Measurements from ENCODE around the gene DNHD1.

DNHD1 gene

DNA sequence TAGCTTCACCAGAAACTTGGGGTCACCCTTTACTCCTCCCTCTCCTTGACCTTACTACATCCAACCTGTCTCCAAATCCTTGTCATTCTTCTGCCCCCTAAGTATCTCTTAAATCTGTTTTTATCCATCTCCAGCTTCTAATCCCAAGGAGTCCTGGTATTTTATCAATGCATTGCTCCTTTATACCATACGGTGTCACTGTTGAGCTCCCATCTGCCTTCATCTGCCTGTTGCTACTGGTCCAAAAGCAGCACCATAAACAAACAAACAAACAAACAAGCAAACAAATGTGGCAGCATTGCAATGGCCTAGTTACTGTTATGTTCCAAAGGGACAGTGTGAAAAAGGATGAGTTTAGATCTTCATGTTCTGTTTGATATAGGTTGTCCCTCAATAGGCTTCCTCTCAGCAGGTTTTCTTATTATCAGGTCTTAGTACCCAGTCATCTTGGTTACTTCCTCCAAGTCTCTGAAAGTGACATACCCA is 34.2 kb downstream of the DNHD1 start:
- DNase-seq, result no peak

- DNase-seq, result no peak
Measured at GRCh38 chr11:6538456-6538855, 41.4 kb downstream of the DNHD1 start.

DNA sequence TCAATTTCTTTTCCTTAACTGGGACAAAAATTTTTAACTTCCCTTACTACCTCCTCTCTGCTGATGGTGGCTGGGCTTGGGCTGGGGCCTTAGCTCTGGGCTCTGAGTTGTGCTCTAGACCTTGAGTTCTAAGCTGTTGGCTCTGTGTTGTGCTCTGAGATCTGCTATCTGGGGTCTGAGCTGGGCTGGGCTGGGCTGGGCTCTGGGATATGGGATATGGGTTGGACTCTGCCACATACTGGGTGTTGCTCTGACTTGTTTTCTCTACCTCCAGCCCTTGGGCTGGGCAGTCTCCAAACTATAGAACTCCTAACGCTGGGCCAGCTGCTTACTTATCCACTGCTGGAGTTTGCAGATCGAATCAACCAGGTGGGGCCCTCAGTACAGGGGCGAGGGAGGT is 41.9 kb downstream of the DNHD1 start:
- DNase-seq, result no peak

DNA sequence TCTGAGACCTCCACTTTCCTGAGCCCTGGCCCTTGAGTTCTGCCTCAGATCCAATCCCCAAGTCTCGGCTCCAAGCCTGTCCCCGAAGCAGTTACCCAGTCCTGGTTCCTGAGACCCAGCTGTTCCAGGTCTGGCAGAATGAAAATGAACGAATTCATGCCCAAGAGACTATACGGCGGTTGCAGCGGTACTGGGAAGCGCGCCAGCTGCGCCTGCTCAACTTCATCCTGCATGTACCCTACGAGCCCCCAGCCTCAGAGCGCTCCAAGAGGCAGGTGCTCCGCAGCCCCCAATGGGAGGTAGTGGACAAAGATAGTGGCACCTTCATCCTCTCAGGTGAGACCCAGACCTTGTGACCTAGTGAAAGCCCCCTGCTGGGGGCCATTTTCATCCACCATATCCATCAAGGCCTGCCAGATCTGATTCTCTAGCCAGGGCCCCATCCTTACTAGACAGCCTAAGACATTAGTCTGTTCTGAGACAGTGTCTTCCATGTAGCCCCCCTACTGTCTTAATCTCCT is 42.7 kb downstream of the DNHD1 start:
- DNase-seq, result no peak

DNA sequence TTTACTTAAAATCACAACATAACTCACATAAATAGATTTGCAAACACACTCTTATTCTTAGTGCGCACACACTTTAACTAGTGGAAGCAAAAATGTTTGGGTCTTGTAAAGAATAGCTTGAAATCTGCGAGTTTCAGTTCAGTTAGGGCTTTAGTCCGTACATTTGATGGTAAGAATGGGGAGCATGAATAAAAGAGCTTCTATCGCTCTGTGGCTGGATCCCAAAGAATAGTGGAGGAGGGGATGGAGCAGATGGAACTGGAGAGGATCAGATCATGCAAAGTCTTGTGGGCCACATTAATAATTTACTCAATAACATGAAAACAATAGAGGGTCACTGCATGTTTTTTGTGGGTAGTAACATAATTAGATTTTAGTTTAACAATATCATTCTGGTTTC is 44.3 kb downstream of the DNHD1 start:
- no peak for DNase-seq

DNA sequence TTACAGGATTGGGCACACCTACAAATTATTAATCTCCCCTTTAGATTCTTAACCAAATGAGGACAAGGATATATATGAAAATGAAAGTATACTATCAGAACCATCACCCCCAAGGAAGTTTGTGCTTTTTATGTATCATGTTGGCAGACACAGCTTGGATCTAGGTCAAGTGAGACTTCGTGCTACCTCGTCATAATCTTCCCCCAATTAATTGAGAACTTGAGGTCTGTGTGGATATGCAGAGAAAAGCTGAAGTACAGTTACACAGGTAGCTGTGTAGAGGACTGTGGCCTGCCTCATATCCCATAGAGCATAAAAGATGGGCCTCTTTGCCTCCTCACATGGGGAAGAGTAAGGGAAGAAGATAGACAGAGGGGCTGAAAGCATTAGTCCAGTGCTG is 45.6 kb downstream of the DNHD1 start:
- no peak for DNase-seq

DNA sequence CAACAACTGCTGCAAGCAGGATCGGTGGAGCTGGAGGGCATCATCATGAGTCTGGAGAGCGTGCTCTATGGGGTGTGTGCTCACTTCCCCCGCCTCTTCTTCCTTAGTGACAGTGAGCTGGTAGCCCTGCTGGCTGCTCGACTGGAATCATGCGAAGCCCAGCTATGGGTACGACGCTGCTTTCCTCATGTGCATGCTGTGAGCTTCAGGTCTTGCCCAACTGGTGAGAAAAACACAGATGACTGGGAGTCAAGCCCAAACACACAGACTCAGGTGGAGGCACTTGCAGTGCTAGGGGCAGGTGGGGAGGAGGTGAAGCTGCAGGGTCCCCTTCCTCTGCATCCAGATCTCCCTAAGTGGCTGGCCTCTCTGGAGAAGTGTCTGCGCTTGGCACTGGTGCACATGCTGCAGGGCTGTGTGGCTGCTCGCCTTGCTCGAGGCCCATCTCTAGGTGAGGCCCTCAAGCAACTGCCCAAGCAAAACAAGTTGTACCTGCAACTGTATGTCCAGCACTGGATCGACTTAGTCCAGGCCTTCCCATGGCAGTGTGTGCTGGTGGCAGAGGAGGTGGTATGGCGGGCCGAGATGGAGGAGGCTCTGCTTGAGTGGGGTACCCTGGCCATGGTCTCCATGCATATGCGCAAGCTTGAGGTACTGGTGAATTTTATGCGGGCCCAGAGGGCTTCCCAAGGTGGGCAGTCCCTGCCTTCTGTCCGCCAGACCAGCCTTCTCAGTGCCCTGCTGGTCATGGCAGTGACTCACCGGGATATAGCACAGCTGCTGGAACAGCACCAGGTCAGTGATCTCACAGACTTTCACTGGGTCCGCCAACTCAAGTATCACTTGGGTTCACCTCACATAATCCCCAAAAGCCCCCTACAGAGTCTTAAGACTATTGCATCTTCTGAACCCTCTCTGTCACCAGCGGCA is 48.1 kb downstream of the DNHD1 start:
- DNase-seq, result no peak

DNA sequence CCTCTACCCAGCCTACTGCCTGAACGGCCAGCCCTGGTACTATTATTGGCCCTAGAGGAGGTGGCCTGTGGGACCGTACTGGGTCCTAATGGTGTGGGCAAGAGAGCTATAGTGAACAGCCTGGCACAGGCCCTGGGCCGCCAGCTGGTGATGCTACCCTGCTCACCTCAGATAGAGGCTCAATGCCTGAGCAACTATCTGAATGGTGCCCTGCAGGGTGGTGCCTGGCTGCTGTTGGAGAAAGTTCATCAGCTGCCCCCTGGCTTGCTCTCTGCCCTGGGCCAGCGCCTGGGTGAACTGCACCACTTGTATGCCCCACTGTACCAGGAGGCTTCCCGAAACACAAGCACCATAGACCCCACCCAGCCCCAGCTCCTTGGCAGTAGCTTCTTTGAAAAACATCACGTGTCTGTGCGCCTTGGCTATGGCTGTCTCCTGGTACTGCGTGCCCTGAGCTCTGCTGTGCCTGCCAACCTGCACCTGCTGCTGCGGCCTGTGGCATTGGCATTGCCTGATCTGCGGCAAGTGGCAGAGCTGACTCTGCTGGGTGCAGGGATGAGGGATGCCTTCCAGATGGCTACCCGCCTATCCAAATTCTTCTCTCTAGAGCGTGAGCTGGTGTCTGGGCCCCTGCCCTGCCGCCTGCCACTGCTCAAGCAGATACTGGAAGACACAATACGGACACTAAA is 49.0 kb downstream of the DNHD1 start:
- DNase-seq, result no peak

DNA sequence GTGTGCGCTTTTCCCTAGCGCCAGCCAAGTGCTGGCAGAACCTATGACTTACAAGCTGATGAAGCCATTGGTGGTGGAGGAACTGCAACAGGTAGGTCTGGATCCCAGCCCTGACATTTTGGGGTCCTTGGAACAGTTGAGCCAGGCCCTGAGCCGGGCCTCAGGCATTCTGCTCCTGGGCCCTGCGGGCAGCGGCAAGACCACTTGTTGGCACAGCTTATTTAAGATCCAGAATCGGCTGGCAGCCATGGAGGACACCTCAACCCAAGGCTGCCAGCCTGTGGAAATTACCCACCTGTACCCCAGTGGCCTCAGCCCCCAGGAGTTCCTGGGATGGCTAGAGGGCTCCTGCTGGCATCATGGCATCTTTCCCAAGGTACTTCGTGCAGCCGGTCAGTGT is 49.7 kb downstream of the DNHD1 start:
- no peak for DNase-seq

- DNase-seq, result no peak
Measured at GRCh38 chr11:6547177-6547576, 50.1 kb downstream of the DNHD1 start.

DNA sequence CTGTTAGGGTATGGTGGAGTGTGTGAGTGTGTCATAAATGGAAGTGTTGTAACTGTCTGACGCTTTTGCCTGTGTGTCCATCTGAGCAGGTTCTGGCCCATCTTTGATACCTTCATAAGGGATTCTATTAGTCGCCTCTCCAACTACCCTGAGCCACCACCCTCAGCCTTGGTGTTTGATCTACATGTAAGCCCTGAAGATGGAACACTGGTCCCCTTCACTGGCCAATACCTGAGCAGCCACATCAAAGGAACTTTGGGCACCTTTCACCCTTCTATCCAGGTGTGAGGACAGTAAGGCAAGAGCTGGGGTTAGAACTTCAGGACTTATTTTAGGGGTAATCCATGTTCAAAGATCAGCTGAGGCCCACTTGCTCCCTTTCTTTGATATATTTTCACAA is 51.0 kb downstream of the DNHD1 start:
- DNase-seq, result no peak

GRCh38 chr11:6548641-6549040 is 51.6 kb downstream of the DNHD1 start:
- DNase-seq, result no peak

GRCh38 chr11:6553634-6554033 is 56.6 kb downstream of the DNHD1 start:
- no peak for DNase-seq

GRCh38 chr11:6554828-6555706 is 58.0 kb downstream of the DNHD1 start:
- no peak for DNase-seq

- DNase-seq, result no peak
Measured at GRCh38 chr11:6556139-6556949, 59.3 kb downstream of the DNHD1 start.

DNA sequence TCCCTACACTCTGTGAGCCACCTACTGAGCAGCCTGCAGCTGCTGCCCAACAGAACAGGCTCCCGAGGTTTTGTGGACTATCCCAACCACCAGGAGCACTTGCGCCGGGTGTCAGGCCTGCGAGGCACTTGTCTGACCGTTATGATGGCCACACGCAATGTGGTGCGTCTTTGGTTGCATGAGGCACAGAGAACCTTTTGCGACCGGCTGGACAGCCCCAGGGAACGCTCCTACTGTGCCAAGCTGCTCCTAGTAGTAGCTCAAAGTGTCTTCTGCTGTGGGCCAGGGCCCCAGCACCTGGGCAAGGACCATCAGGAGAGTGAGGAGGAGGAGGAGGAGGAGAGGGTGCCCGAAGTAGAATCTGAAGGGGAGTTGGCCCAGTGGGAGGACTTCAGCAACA is 60.0 kb downstream of the DNHD1 start:
- no peak for DNase-seq

DNA sequence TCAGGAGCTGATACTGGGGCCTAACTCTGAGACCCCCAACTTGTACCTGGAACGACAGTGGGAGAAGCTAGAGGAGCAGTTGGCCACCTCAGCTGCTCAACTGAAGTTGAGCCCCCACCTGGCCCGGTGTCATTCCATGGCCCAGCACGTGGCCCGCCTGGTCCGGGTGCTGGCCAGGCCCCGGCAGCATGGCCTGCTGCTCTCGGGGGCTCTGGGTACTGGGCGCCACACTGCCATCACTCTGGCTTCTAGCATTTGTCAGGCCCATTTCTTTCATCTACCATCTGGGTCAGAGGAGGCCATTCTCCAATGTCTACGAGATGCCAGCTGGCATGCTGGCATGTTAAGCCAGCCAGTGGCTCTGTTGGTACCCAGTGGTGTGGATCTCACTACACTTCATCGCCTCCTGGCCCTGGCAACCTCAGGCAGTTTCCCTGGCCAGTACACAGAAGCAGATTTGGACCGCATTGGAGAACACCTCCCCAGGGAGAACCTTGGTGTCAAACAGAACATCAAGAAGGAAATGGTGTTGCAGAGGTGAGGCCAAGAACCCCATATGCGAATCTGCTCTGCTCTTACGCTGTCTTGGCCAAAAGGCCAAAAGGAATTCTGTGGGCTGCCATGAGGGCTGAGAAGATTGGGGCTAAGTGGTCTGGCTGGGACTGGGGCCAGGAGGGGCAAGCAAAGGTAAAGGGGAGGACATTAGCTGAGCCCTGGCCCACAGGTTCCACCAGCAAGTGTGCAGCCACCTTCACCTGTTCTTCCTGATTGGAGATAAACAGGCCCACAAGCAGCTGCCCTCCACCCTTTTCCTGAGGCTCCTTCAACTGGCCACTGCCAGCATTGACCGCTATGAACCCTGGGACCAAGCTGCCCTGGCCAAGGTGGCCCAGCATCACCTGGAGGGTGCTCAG is 60.9 kb downstream of the DNHD1 start:
- no peak for DNase-seq

GRCh38 chr11:6559369-6559768 is 62.3 kb downstream of the DNHD1 start:
- no peak for DNase-seq

- no peak for DNase-seq
Measured at GRCh38 chr11:6561288-6561687, 64.2 kb downstream of the DNHD1 start.

DNA sequence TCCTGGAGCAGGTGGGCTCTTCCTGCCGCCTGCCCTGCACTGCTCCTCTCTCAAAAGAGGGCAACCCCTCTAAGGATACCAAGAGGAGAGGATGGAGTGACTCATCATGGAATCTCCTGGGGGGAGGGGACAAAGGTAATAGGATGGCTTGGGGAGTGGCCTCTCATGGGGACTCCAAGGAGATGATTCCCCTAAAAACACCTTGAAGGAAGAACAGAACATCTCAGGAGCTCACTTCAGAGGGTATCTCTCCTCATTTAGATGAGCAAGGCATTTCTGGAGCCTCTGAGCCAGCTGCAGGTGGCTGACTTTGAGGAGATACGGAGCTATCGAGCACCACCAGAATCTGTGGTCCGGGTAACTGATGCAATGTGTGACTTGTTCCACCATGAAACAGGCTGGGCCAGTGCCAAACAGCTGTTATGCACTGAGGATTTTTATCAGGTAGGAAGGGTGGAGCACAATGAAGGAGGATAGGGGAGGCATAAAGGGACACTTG is 66.1 kb downstream of the DNHD1 start:
- DNase-seq, result no peak

DNA sequence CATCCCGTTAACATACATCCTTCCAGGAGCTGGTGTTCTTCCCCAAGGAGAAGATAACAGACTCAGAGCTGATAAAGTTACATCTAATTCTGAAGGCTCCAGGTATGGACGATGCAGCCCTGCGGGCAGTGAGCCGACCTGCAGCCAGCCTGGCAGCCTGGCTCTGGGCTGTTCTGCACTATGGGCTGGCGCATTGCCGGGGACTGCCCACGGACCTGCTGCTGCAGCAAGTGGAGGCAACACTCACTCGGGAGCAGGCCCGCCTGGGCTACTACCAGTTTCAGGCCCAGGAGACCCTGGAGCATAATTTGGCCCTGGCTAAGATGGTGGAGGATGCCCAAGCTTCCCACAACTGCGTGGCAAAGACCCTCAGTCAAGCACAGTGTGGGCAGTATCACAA is 66.6 kb downstream of the DNHD1 start:
- DNase-seq, result no peak
